Fibroblast of skin of right quadriceps (primary cell): ENCODE measurements around the gene PVALB.
"Not testable (repeated sequence)": the region's sequence is repeated elsewhere in the genome, so short reads cannot be mapped to it uniquely, and the experiment has no call there.

Source experiments
- DNase-seq: peaks from one replicate; pipeline ENCODE4 v3.0.0-alpha.2; 2013

PVALB gene

DNA sequence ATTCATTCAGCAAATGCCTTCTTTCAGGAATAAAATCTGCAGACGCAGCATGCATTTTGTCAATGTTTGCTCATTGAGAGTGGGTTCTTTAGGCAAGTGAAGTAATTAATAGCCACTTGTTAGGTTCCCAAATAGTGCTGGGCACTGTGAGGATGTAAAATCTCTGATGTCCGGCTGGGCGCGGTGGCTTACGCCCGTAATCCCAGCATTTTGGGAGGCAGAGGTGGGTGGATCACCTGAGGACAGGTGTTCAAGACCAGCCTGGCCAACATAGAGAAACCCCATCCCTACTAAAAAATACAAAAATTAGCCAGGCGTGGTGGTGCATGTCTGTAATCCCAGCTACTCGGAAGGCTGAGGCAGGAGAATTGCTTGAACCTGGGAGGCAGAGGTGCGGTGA lies 62.0 kb downstream of the PVALB start:
- DNase-seq, result not testable (repeated sequence)

DNA sequence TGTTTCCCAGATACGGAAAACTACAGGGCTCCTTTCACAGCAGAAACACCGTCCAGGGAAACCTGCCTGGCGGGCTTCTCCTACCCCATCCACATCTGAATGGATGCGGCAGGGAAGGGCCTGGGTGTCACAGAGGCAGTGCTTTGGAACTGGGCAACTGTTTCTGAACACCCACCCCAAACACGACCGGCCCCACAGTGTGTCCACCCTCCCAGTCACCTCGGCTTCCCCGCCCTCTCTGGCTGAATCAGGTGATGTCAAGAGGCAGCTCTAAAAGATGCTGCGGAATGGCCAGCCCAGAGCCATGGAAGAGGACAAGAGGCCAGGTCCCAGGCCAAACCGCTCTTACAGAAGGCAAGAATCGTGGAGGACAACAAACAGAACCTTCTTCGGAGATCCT lies 62.9 kb downstream of the PVALB start:
- DNase-seq, result no peak

DNA sequence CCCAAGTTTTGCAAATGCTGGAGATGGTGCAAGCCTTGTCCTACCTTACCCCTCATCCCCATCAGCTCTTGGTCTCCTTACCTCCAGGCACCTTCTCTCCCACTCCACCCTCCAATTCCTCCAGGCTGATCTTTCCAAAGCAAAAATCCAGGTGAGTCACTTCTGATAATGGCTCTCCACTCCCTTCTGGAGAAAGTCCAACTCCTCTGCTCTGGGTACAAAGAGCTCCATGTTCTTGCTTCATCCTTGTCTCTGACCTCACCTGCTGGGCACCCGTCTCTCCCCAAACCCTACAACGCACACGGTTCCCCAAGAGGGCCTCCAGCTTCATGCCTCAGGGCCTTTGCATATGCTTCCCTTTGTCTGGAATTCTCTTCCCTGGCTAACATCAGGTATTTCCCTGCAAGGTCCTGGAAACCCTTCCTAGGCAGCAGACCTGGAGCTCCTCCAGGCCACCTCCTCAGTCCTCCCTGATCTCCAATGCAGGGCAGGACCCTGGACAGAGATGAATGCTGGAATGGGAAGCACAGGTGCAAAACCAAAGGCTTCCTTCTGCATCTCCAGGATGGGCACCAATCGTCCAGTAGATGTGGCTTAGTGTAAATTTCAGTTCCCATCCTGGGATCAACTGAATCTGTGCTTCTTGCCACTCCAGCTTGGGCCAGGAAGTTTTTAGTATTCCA lies 63.6 kb downstream of the PVALB start:
- no peak for DNase-seq
